Body of pancreas (tissue), 4 donors: ENCODE data around the gene U2AF2. TPM values are rescaled to one million over a fixed set of nuclear protein-coding genes. Genes with fewer than 3 reads are reported as not detected.

Experiments used
- ATAC-seq: fragments of 150-250 bp; one replicate; pipeline ENCODE4 v1.9.1; 2016
- DNase-seq, 4 donors: peaks; one replicate each; pipeline ENCODE4 v3.0.0-alpha.2; 2019
- H3K27ac ChIP-seq, 4 donors: fragments of 200-600 bp; sonication (generic); 1 replicate in 3 of 4; 2 replicates in 1 of 4; pipeline versions ENCODE4 v1.5.1 to v1.6.1; 2016 to 2019; ENCODE audit warnings: mild to moderate bottlenecking in 1 of 4, mixed read lengths in 1 of 4, moderate library complexity in 1 of 4
- H3K27me3 ChIP-seq, 2 donors: fragments of 200-600 bp; sonication (generic); one replicate each; pipeline ENCODE4 v1.6.0; 2016; ENCODE audit warnings: mild to moderate bottlenecking in 1 of 2
- H3K36me3 ChIP-seq, 2 donors: fragments of 200-600 bp; sonication (generic); replicated peaks in 1 of 2; 2 replicates each; pipeline ENCODE4 v1.5.1; 2016; ENCODE audit warnings: low read depth in 2 of 2; ENCODE audit not compliant: insufficient read depth in 1 of 2
- H3K4me1 ChIP-seq: fragments of 200-600 bp; sonication (generic); one replicate; pipeline ENCODE4 v1.6.0; 2016
- H3K4me3 ChIP-seq, 2 donors: fragments of 200-600 bp; sonication (generic); 1 replicate in 1 of 2; 2 replicates in 1 of 2; pipeline ENCODE4 v1.5.1; 2016 to 2019
- H3K9me3 ChIP-seq, 3 donors: fragments of 200-600 bp; sonication (generic); 1 replicate in 2 of 3; 2 replicates in 1 of 3; pipeline ENCODE4 v1.5.1; 2016
- CTCF ChIP-seq, 7 experiments: fragments of 450-650 bp in 4 of 7; fragments of 200-600 bp in 3 of 7; sonication (generic) in 3 of 7; IDR thresholded peaks; one replicate each; pipeline ENCODE4 v1.5.1; 2016 to 2019; ENCODE audit warnings: antibody characterized with exemption in 7 of 7
- POLR2A ChIP-seq, 3 donors: fragments of 450-650 bp; IDR thresholded peaks; one replicate each; pipeline ENCODE4 v1.6.1; 2016; ENCODE audit warnings: antibody characterized with exemption in 3 of 3, mild to moderate bottlenecking in 2 of 3
- WGBS, 2 donors: methylation state at CpG; one replicate each; pipeline ENCODE4 v1.1.5; 2017; 5-methylcytosine and 5-hydroxymethylcytosine counted together
- intact Hi-C: fragments of 100-400 bp; cut with DNase I; formaldehyde crosslinking; loops from one replicate; pipeline ENCODE4 v1.15.1; 2023
- total RNA-seq, 2 donors: library from RNA; depleted of rRNA; stranded (reverse); fragments of >200 nt; gene quantifications; one replicate each; pipeline ENCODE4 v1.1.0, GENCODE V29; 2016

The U2AF2 gene
- total RNA-seq, 2 donors from 2014 or later: 53.4 to 106 TPM

- intact Hi-C loops: no loop called here
- 93 to 98% methylated on average over 5 to 6 of the region's 6 CpGs for WGBS, 2 donors
- Histone ChIP-seq H3K27ac (no peak overlapping the region), H3K4me3 (no peak overlapping the region), H3K9me3 (no peaks in the 10 kb centered on the region), H3K4me1 (peaks cover 64% of the 10 kb centered on the region), H3K36me3 (peaks cover 16 to 28% of the 10 kb centered on the region in 2 donors), H3K27me3 (no peaks in the 10 kb centered on the region)
- no peak for DNase-seq
- TF ChIP-seq POLR2A (IDR thresholded peaks at IDR 0.05): no peak
- no peak for TF ChIP-seq CTCF (IDR thresholded peaks at IDR 0.05)
- ATAC-seq: no peak
These were observed 30.9 kb downstream of the U2AF2 start for GRCh38 chr19:55685776-55686175.

GRCh38 chr19:55686311-55687050 is 31.6 kb downstream of the U2AF2 start:
- DNase-seq: no peak

GRCh38 chr19:55687281-55688201 is 32.7 kb downstream of the U2AF2 start:
- 73 to 87% methylated on average over 9 to 22 of the region's 22 CpGs for WGBS, 2 donors
- peaks cover 22 to 40% of the 10 kb centered on the region in 2 donors for H3K36me3 ChIP-seq
- no peak overlapping the region for H3K27ac ChIP-seq
- DNase-seq (no peak), ATAC-seq (no peak)
- no peak overlapping the region for H3K4me3 ChIP-seq
- no peaks in the 10 kb centered on the region for H3K27me3 ChIP-seq
- no peak for TF ChIP-seq POLR2A (IDR thresholded peaks at IDR 0.05)
- no peak for TF ChIP-seq CTCF (IDR thresholded peaks at IDR 0.05)
- peaks cover 47% of the 10 kb centered on the region for H3K4me1 ChIP-seq
- intact Hi-C loops: no loop called here
- no peaks in the 10 kb centered on the region for H3K9me3 ChIP-seq

More at GRCh38 chr19:55686311-55687050, 31.6 kb downstream of the U2AF2 start:
- TF ChIP-seq CTCF (IDR thresholded peaks at IDR 0.05) (no peak), POLR2A (IDR thresholded peaks at IDR 0.05) (no peak)
- ATAC-seq: no peak
- no peaks in the 10 kb centered on the region for H3K9me3 ChIP-seq
- H3K4me3 ChIP-seq: no peak overlapping the region
- H3K27me3 ChIP-seq: no peaks in the 10 kb centered on the region
- peaks cover 57% of the 10 kb centered on the region for H3K4me1 ChIP-seq
- no peak overlapping the region for H3K27ac ChIP-seq
- peaks cover 16 to 34% of the 10 kb centered on the region in 2 donors for H3K36me3 ChIP-seq
- WGBS, 2 donors: 86 to 91% methylated on average over 25 to 29 of the region's 29 CpGs
- intact Hi-C loops: no loop called here

- Histone ChIP-seq H3K4me3 (no peak overlapping the region), H3K4me1 (peaks cover 37% of the 10 kb centered on the region), H3K27me3 (no peaks in the 10 kb centered on the region), H3K36me3 (peaks cover 28 to 43% of the 10 kb centered on the region in 2 donors), H3K27ac (no peak overlapping the region), H3K9me3 (no peaks in the 10 kb centered on the region)
- TF ChIP-seq POLR2A (IDR thresholded peaks at IDR 0.05) (no peak), CTCF (IDR thresholded peaks at IDR 0.05) (no peak)
- WGBS, 2 donors: 78 to 92% methylated on average over 23 to 26 of the region's 27 CpGs
- intact Hi-C loops: no loop called here
- DNase-seq (no peak), ATAC-seq (no peak)
These were observed 33.8 kb downstream of the U2AF2 start for GRCh38 chr19:55688422-55689218.
